Mucosa of stomach (tissue), 1 donor: ENCODE measurements around the gene FAM219B.
"Not testable (repeated sequence)": the region's sequence is repeated elsewhere in the genome, so short reads cannot be mapped to it uniquely, and the experiment has no call there.

Source experiments
- H3K27me3 ChIP-seq: one replicate; pipeline ENCODE4 v1.7.0; 2013; ENCODE audit warnings: mild to moderate bottlenecking, low read length; ENCODE audit not compliant: control insufficient read depth, insufficient read depth
- H3K36me3 ChIP-seq: one replicate; pipeline ENCODE4 v1.7.0; 2013; ENCODE audit warnings: low read length; ENCODE audit not compliant: control insufficient read depth, insufficient read depth
- H3K4me1 ChIP-seq: one replicate; pipeline ENCODE4 v1.7.0; 2013; ENCODE audit warnings: mild to moderate bottlenecking, low read length; ENCODE audit not compliant: control insufficient read depth, insufficient read depth
- H3K4me3 ChIP-seq: one replicate; pipeline ENCODE4 v1.7.0; 2013; ENCODE audit warnings: low read length
- H3K9ac ChIP-seq: one replicate; pipeline ENCODE4 v1.7.0; 2013; ENCODE audit warnings: mild to moderate bottlenecking, low read length, moderate library complexity
- H3K9me3 ChIP-seq: one replicate; pipeline ENCODE4 v1.7.0; 2013; ENCODE audit warnings: mild to moderate bottlenecking, low read length, moderate library complexity; ENCODE audit not compliant: control insufficient read depth
- donor health status: Pancreatic carcinoma.

The FAM219B gene

GRCh38 chr15:74887537-74888193 lies 19.0 kb downstream of the FAM219B start:
- H3K4me3 ChIP-seq, result not testable (repeated sequence)

GRCh38 chr15:74885461-74885860 lies 21.2 kb downstream of the FAM219B start:
- no peaks in the 10 kb centered on the region for H3K27me3 ChIP-seq
- peaks cover 18% of the 10 kb centered on the region for H3K4me1 ChIP-seq
- H3K9me3 ChIP-seq, result no peaks in the 10 kb centered on the region
- no peak overlapping the region for H3K4me3 ChIP-seq
- H3K36me3 ChIP-seq, result no peaks in the 10 kb centered on the region
- H3K9ac ChIP-seq, result no peak overlapping the region

More at GRCh38 chr15:74887537-74888193, 19.0 kb downstream of the FAM219B start:
- not testable (repeated sequence) for H3K27me3 ChIP-seq, H3K9me3 ChIP-seq, H3K36me3 ChIP-seq, H3K9ac ChIP-seq
- H3K4me1 ChIP-seq, result peaks cover 36% of the 10 kb centered on the region

GRCh38 chr15:74884428-74885223 lies 22.0 kb downstream of the FAM219B start:
- Histone ChIP-seq H3K27me3 (no peaks in the 10 kb centered on the region), H3K9ac (no peak overlapping the region), H3K9me3 (no peaks in the 10 kb centered on the region), H3K4me1 (peaks cover 12% of the 10 kb centered on the region), H3K4me3 (no peak overlapping the region), H3K36me3 (no peaks in the 10 kb centered on the region)

GRCh38 chr15:74882528-74882927 lies 24.1 kb downstream of the FAM219B start:
- no peaks in the 10 kb centered on the region for H3K27me3 ChIP-seq
- H3K4me1 ChIP-seq, result no peaks in the 10 kb centered on the region
- H3K9me3 ChIP-seq, result no peaks in the 10 kb centered on the region
- H3K36me3 ChIP-seq, result no peaks in the 10 kb centered on the region
- H3K9ac ChIP-seq, result no peak overlapping the region
- no peak overlapping the region for H3K4me3 ChIP-seq

GRCh38 chr15:74878273-74878672 lies 28.4 kb downstream of the FAM219B start:
- H3K36me3 ChIP-seq, result no peaks in the 10 kb centered on the region
- peaks cover 4% of the 10 kb centered on the region for H3K4me1 ChIP-seq
- H3K9ac ChIP-seq, result no peak overlapping the region
- H3K4me3 ChIP-seq, result no peak overlapping the region
- H3K27me3 ChIP-seq, result no peaks in the 10 kb centered on the region
- H3K9me3 ChIP-seq, result no peaks in the 10 kb centered on the region

GRCh38 chr15:74873756-74874424 lies 32.8 kb downstream of the FAM219B start:
- peaks cover 30% of the 10 kb centered on the region for H3K4me1 ChIP-seq
- H3K36me3 ChIP-seq, result no peaks in the 10 kb centered on the region
- peak overlapping the region; percentile 97 for H3K4me3 ChIP-seq
- peak overlapping the region; percentile 76 for H3K9ac ChIP-seq
- H3K9me3 ChIP-seq, result no peaks in the 10 kb centered on the region
- H3K27me3 ChIP-seq, result no peaks in the 10 kb centered on the region

GRCh38 chr15:74873036-74873755 lies 33.5 kb downstream of the FAM219B start, which contains the start of gene SCAMP2:
Gene SCAMP2, minus strand, starts transcription at chr15:74873365. Its CDS starts 110 bp downstream, at chr15:74873255.
- Histone ChIP-seq H3K27me3 (no peaks in the 10 kb centered on the region), H3K36me3 (no peaks in the 10 kb centered on the region), H3K9me3 (no peaks in the 10 kb centered on the region), H3K4me3 (peak within 1 kb of the TSS; percentile 97), H3K9ac (peak within 1 kb of the TSS; percentile 86), H3K4me1 (peaks cover 37% of the 10 kb centered on the region)

- H3K4me1 ChIP-seq, result peaks cover 42% of the 10 kb centered on the region
These were observed 34.0 kb downstream of the FAM219B start for GRCh38 chr15:74872702-74873035.

GRCh38 chr15:74870436-74871215 lies 36.0 kb downstream of the FAM219B start:
- Histone ChIP-seq H3K4me3 (no peak overlapping the region), H3K4me1 (peaks cover 61% of the 10 kb centered on the region), H3K36me3 (no peaks in the 10 kb centered on the region), H3K9ac (peak overlapping the region; percentile 51), H3K9me3 (no peaks in the 10 kb centered on the region), H3K27me3 (no peaks in the 10 kb centered on the region)

More at GRCh38 chr15:74872702-74873035, 34.0 kb downstream of the FAM219B start:
- Histone ChIP-seq H3K9me3 (no peaks in the 10 kb centered on the region), H3K4me3 (peak overlapping the region; percentile 80), H3K36me3 (no peaks in the 10 kb centered on the region), H3K9ac (peak overlapping the region; percentile 86), H3K27me3 (no peaks in the 10 kb centered on the region)

- Histone ChIP-seq H3K4me3 (no peak overlapping the region), H3K9me3 (no peaks in the 10 kb centered on the region), H3K36me3 (no peaks in the 10 kb centered on the region), H3K4me1 (peaks cover 67% of the 10 kb centered on the region), H3K9ac (peak overlapping the region; percentile 54), H3K27me3 (no peaks in the 10 kb centered on the region)
These were observed 36.8 kb downstream of the FAM219B start for GRCh38 chr15:74869726-74870407.

- H3K36me3 ChIP-seq, result no peaks in the 10 kb centered on the region
- no peaks in the 10 kb centered on the region for H3K27me3 ChIP-seq
- H3K9ac ChIP-seq, result peak overlapping the region; percentile 54
- peaks cover 72% of the 10 kb centered on the region for H3K4me1 ChIP-seq
- H3K9me3 ChIP-seq, result no peaks in the 10 kb centered on the region
- no peak overlapping the region for H3K4me3 ChIP-seq
These were observed 37.3 kb downstream of the FAM219B start for GRCh38 chr15:74869372-74869725.
